ENCODE results near the gene SLF2. TPM values are rescaled to one million over a fixed set of nuclear protein-coding genes. Genes with fewer than 3 reads are reported as not detected.

The SLF2 gene
- total RNA-seq = 10 to 100 TPM; 39.1 to 41.3 TPM

GRCh38 chr10:100912605-100913469 is at the start of gene SLF2:
Gene SLF2 (plus strand): TSS chr10:100912963. CDS start chr10:100913111, 148 bp downstream.
- H3K9me3 Mint-ChIP-seq = no peaks in the 10 kb centered on the region
- H3K27ac Mint-ChIP-seq = peak within 1 kb of the TSS; percentile 99
- H3K36me3 Mint-ChIP-seq (ENCODE audit: low read depth) = peaks cover 29% of the 10 kb centered on the region
- peak within 1 kb of the TSS; percentile 100 for H3K4me3 Mint-ChIP-seq
- no peaks in the 10 kb centered on the region for H3K27me3 Mint-ChIP-seq
- CTCF ChIA-PET = interaction anchor here (0.5 to 1.5 kb wide), 9 partner anchors 9 to 802 kb away, joined by 3 to 8 read pairs (median 4); partner anchors contain the start of gene HIF1AN
- peak; percentile 96 for DNase-seq
- POLR2A ChIA-PET = interaction anchor here (0.6 kb wide), 1 partner anchor 1149 kb away, joined by 3 read pairs; no protein-coding TSS in a partner anchor
- peaks cover 53% of the 10 kb centered on the region for H3K4me1 Mint-ChIP-seq

- no peaks in the 10 kb centered on the region for H3K4me1 Mint-ChIP-seq
- peaks cover 47% of the 10 kb centered on the region for H3K27me3 Mint-ChIP-seq
- H3K27ac Mint-ChIP-seq = no peak overlapping the region
- no peaks in the 10 kb centered on the region for H3K9me3 Mint-ChIP-seq
- POLR2A ChIA-PET = no interaction called here
- CTCF ChIA-PET = no interaction called here
- DNase-seq = no peak
- H3K4me3 Mint-ChIP-seq = no peak overlapping the region
- no peaks in the 10 kb centered on the region for H3K36me3 Mint-ChIP-seq (ENCODE audit: low read depth)
These were observed 49.3 kb upstream of the SLF2 start for GRCh38 chr10:100863433-100863832.

DNA sequence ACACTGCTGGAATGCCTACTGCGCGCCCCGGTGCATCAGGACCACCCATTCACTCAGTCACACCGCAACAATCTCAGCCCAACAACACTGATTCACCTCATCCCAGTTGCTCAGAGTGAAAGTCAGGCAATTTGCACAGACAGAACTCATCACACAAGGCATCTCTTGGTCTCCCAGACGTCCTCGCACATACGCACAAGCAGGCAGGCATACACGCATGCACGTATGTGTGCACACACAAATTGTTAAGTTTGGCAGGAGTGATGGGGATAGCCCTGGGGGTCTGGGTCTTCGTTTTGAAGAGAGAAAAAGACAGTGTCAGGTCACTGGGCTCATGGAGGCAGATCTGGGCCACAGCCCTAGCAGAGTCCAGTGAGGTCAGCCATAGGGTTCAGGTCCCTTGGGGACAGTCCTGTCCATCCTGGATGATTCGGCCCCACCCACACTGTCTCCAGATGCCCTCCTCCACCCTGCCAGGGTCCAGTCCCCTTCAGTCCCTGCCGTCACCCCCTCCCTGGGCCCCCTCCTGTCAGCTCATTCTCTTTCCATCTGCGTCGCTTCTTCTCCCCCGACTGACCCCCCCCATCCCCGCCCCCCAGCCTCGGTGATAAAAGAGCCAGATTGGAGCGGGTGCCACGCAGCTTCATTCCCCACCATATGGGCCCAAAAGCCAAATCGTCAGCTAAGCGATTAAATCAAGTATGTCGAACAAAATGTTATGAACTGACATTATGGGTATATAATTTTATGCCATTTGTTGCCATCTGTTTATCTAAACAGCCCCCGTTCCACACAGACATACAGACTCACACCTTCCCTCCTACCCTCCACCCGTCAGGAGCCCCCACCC is 48.5 kb upstream of the SLF2 start:
- Mint-ChIP-seq H3K4me3 (no peak overlapping the region), H3K9me3 (no peaks in the 10 kb centered on the region), H3K4me1 (no peaks in the 10 kb centered on the region), H3K27ac (no peak overlapping the region), H3K27me3 (peaks cover 41% of the 10 kb centered on the region), H3K36me3 (ENCODE audit: low read depth) (no peaks in the 10 kb centered on the region)
- CTCF ChIA-PET = no interaction called here
- DNase-seq = no peak
- POLR2A ChIA-PET = no interaction called here

DNA sequence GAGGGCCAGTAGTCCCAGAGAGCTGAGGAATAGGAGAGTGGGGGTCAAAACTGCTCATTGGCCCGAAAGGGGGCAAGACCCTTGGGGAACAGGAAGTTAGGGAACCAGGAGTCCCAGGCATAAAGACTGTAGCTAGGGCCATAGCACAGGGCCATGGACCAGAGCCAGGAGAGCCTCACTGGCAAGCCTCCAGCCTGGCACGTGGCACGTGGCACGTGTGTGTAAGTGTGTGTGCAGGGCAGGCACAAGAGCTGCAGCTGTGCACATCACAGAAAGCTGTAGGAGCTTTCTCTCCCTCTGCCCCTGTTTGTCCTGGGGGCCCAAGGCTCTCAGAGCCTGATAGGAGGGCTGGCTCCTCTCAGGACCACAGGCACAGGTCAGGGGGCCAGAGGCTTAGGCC is 47.8 kb upstream of the SLF2 start:
- H3K36me3 Mint-ChIP-seq (ENCODE audit: low read depth) = no peaks in the 10 kb centered on the region
- no peak overlapping the region for H3K27ac Mint-ChIP-seq
- H3K9me3 Mint-ChIP-seq = no peaks in the 10 kb centered on the region
- DNase-seq = no peak
- H3K27me3 Mint-ChIP-seq = peaks cover 36% of the 10 kb centered on the region
- ChIA-PET POLR2A (no interaction called here), CTCF (interaction anchor here (1.0 kb wide), 1 partner anchor 10 kb away, joined by 3 read pairs; no protein-coding TSS in a partner anchor)
- H3K4me1 Mint-ChIP-seq = no peaks in the 10 kb centered on the region
- H3K4me3 Mint-ChIP-seq = no peak overlapping the region

DNA sequence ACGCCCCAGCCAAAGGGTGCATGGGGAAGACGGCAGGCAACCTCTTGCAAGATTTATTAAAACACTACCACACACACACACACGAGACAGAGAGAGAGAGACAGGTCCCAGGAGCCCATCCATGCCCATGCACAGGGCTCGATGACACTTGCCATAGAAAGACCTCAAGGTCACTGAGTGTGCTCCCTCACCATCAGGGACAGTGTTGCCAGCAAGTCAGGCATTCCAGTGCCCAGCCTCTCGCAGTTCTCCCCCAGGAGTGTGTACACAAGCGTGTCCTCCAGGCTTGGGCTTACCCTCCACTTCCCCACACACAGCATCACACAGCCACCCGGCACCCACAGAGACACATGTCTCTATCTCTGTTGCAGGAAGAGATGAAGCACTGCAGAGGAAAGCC is 46.8 kb upstream of the SLF2 start:
- H3K27ac Mint-ChIP-seq = no peak overlapping the region
- peaks cover 33% of the 10 kb centered on the region for H3K27me3 Mint-ChIP-seq
- DNase-seq = no peak
- no peaks in the 10 kb centered on the region for H3K36me3 Mint-ChIP-seq (ENCODE audit: low read depth)
- no peak overlapping the region for H3K4me3 Mint-ChIP-seq
- H3K4me1 Mint-ChIP-seq = no peaks in the 10 kb centered on the region
- POLR2A ChIA-PET = no interaction called here
- H3K9me3 Mint-ChIP-seq = no peaks in the 10 kb centered on the region
- CTCF ChIA-PET = interaction anchor here (1.0 kb wide), 1 partner anchor 11 kb away, joined by 3 read pairs; no protein-coding TSS in a partner anchor

DNA sequence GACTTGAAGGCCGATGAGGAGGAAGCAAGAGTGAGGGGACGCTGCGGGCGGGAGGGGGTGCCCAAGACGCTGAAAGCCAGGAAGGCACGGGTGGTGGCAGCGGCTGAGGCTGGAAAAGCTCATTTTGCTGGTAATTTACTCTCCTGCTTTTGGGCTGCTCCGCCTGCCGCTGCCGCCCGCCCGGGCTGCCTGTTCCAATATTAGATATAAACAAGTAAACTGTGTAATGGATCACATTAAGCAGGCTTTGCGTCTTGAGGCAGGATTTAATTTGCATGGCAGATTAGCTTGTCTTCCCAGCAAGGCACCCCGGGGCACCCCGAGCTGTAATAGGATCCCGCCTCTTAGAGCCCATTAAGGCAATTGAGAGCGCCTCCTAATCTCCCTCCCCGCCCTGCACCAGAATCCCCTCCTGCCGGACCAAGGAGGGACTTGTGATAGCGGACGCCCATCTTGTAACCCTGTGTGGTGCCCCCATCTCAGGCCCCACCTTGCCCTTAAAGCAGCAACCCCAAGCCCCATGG is 46.1 kb upstream of the SLF2 start:
- H3K4me1 Mint-ChIP-seq = no peaks in the 10 kb centered on the region
- H3K27ac Mint-ChIP-seq = no peak overlapping the region
- no peaks in the 10 kb centered on the region for H3K36me3 Mint-ChIP-seq (ENCODE audit: low read depth)
- no peak overlapping the region for H3K4me3 Mint-ChIP-seq
- H3K9me3 Mint-ChIP-seq = no peaks in the 10 kb centered on the region
- POLR2A ChIA-PET = no interaction called here
- CTCF ChIA-PET = interaction anchor here (1.2 kb wide), 1 partner anchor 12 kb away, joined by 3 read pairs; no protein-coding TSS in a partner anchor
- peaks cover 30% of the 10 kb centered on the region for H3K27me3 Mint-ChIP-seq
- DNase-seq = no peak

- Mint-ChIP-seq H3K27me3 (peaks cover 24% of the 10 kb centered on the region), H3K9me3 (no peaks in the 10 kb centered on the region), H3K36me3 (ENCODE audit: low read depth) (no peaks in the 10 kb centered on the region), H3K4me1 (no peaks in the 10 kb centered on the region), H3K4me3 (no peak overlapping the region), H3K27ac (no peak overlapping the region)
- POLR2A ChIA-PET = no interaction called here
- CTCF ChIA-PET = interaction anchor here (1.2 kb wide), 1 partner anchor 12 kb away, joined by 3 read pairs; no protein-coding TSS in a partner anchor
- no peak for DNase-seq
These were observed 45.4 kb upstream of the SLF2 start for GRCh38 chr10:100867261-100867963.

DNA sequence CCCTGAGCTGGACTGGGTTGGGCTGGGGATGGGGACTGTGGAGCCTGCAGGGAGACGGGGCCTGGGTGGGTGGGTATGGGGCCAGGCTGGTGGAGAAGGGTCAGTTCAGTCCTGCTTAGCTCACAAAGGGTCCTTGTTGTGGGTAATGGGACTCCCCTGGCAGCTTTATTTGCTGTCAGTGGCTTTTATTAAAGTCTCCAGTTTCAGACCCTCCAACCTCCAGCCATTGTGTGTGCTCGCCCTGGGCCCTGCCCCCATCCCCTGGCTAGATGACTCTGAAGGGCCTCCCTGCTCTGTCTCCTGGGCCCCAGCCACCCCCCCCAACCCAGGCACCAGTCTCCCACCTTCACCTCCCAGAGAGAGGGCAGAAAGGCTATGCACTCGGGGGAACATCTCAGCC is 44.4 kb upstream of the SLF2 start:
- peaks cover 19% of the 10 kb centered on the region for H3K27me3 Mint-ChIP-seq
- H3K9me3 Mint-ChIP-seq = no peaks in the 10 kb centered on the region
- CTCF ChIA-PET = no interaction called here
- H3K4me3 Mint-ChIP-seq = no peak overlapping the region
- no peaks in the 10 kb centered on the region for H3K36me3 Mint-ChIP-seq (ENCODE audit: low read depth)
- H3K27ac Mint-ChIP-seq = no peak overlapping the region
- POLR2A ChIA-PET = no interaction called here
- H3K4me1 Mint-ChIP-seq = no peaks in the 10 kb centered on the region
- no peak for DNase-seq

- H3K9me3 Mint-ChIP-seq = no peaks in the 10 kb centered on the region
- no peaks in the 10 kb centered on the region for H3K4me1 Mint-ChIP-seq
- no peak for DNase-seq
- H3K4me3 Mint-ChIP-seq = no peak overlapping the region
- H3K27me3 Mint-ChIP-seq = peaks cover 19% of the 10 kb centered on the region
- H3K27ac Mint-ChIP-seq = no peak overlapping the region
- ChIA-PET CTCF (no interaction called here), POLR2A (no interaction called here)
- H3K36me3 Mint-ChIP-seq (ENCODE audit: low read depth) = no peaks in the 10 kb centered on the region
These were observed 43.4 kb upstream of the SLF2 start for GRCh38 chr10:100869399-100869798.

DNA sequence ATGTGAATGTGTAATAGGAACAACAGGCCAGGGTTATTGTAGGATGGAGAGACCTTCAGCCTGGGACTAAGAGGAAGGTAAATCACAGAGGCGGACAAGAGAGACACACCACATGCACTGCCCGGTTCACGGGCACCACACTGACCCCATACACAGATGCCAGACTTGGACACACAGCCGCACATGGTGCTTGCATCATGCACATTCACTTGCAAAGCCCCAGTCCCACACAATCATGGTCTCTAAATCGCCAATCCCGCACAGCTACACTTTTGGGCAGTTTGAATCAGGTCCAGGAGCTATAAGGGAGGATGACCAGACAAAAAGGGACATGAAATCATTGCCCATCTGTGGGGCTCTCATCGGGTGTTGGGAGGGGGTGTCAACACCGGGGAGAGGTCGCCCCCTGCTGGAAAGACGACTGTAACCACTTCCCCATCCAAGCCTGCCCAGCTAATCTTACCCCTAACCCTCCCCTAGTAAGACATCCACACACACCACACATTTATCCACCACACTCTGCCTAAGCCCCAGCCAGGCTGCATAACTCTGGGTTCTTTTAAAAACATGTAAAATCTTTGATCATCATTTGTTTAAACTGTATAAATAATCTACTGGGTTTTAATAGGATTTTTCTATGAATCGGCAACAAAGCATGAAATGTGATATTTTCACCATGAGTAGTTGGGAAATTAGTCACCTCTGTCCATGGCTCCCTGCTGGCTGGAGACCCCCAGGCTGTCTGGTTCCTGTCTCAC is 40.5 kb upstream of the SLF2 start:
- Mint-ChIP-seq H3K4me3 (no peak overlapping the region), H3K27ac (no peak overlapping the region), H3K9me3 (no peaks in the 10 kb centered on the region), H3K27me3 (peaks cover 2% of the 10 kb centered on the region), H3K36me3 (ENCODE audit: low read depth) (no peaks in the 10 kb centered on the region), H3K4me1 (no peaks in the 10 kb centered on the region)
- CTCF ChIA-PET = interaction anchor here (0.5 to 2.0 kb wide), 10 partner anchors 9 to 320 kb away, joined by 3 to 8 read pairs (median 4); no protein-coding TSS in a partner anchor
- DNase-seq = peak; percentile 64
- POLR2A ChIA-PET = no interaction called here

DNA sequence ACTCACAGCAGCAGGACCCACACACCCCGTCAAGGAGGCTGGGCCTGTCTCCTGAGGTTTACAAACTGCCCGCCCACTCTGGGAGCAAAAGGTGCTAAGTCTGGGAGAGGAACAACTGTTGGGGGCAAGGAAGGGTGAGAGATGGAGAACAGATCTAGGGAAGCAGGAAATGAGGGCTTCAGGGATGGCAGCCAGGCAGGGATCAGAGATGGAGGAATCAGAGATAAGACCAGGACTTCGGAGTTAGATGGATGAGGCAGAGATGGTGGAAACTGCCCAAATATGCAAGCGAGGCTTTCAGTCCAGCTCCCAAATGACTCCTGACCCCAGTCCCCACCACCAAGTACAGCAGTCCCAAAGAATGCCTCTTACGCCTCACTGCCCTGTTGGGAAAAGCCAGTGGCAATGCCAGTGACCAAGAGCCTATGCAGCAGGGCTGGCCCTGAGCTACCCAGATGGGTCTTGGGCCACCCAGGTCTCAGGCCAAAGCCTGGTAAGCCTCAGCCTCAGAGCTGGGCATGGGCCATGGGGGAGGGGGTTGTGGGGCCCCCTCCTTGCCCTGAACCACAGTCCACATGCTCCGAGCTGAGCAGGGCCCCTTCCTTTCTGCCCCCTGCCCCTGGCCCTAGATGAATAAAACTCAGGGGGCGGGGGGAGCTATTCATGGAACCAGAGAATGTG is 39.5 kb upstream of the SLF2 start:
- Mint-ChIP-seq H3K27ac (no peak overlapping the region), H3K4me3 (no peak overlapping the region), H3K9me3 (no peaks in the 10 kb centered on the region), H3K4me1 (no peaks in the 10 kb centered on the region), H3K36me3 (ENCODE audit: low read depth) (no peaks in the 10 kb centered on the region), H3K27me3 (no peaks in the 10 kb centered on the region)
- ChIA-PET CTCF (interaction anchor here (1.1 to 2.0 kb wide), 4 partner anchors 20 to 321 kb away, joined by 3 to 8 read pairs (median 5); no protein-coding TSS in a partner anchor), POLR2A (no interaction called here)
- DNase-seq = no peak

All from activated CD4-positive, alpha-beta T cell treated with anti-CD3 and anti-CD28 coated beads, Interleukin-2, amount 10 ng/mL, durations not matched to agents 7 days and 5 days (primary cell).